Heart left ventricle (tissue), 13 donors: ENCODE measurements around the gene TDRD7.

Source experiments
- POLR2A ChIP-seq, 2 donors: fragments of 450-650 bp; IDR thresholded peaks; one replicate each; pipeline ENCODE4 v1.6.1; 2017; ENCODE audit warnings: antibody characterized with exemption in 2 of 2, mild to moderate bottlenecking in 2 of 2, moderate library complexity in 2 of 2
- TF ChIP-seq, protein P1 (sequence below), 12 donors: fragments of 200-600 bp; sonication (generic) in 4 of 12; IDR thresholded peaks; one replicate each; pipeline versions ENCODE4 v1.5.0 to v1.8.0; 2018 to 2022; ENCODE audit warnings: antibody characterized with exemption in 12 of 12, mild to moderate bottlenecking in 5 of 12
- donor health status: ischemic (EF 13 %, LVEDD 7.1; RV severe dilation, severe dysfunction).
- donor health status: DM: no; HTN: yes; CAD: no.
- donor health status: DM: no; HTN: no; CAD: no.
- donor health status: ischemic (EF 25% LVEDD 6.9; RV normal size, moderate dysfunction).
- donor health status: ischemic (EF 25% LVEDD 5.7; RV mildly dilated, moderate dysfunction).
- donor health status: ischemic (EF 35%, LVEDD 5.7; RV mildly dilated, moderate dysfunction).
- donor health status: nonischemic (EF 11% LVEDD 7.7; RV severe dilation, severe dysfunction).
- donor health status: DM: yes; HTN: yes; CAD: no.
- donor health status: PGD.
- donor health status: ischemic (EF 29% LVEDD 5.4; RV normal size, mild dysfunction).
- donor health status: nonischemic (EF 23%, LVEDD 6.1; RV moderate dilation, normal function).

DNA sequence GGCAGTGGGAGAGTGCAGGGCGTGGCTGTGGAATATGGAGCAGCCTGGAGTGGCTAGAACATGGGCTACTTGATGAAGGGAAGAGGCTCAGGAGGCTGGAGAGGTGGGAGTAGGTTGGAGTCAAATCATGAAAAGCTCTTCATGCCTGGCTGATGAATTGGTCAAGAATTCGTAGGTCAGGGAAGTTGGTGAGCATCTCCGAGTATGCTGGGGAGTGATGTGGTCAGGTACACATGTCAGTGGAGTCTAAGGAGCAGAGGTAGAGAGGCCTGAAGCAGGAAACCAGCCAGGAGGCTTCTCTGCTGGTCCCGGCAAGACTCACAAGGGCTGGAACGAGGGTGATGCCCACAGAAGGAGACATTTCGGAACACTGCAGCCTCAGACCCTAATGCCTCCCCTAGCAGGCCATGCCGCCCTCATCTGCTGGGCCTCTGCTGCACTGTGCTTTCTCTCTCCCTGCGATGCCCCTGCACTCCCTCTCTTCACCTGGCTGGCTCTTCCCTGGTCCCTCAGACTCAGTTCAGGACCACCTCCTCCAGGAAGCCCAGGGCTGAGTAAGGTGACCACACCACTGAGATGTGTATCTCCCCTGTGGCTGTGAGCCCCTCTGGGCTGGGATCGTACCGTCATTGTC lies 123.2 kb downstream of the TDRD7 start:
- TF ChIP-seq, protein P1, sequence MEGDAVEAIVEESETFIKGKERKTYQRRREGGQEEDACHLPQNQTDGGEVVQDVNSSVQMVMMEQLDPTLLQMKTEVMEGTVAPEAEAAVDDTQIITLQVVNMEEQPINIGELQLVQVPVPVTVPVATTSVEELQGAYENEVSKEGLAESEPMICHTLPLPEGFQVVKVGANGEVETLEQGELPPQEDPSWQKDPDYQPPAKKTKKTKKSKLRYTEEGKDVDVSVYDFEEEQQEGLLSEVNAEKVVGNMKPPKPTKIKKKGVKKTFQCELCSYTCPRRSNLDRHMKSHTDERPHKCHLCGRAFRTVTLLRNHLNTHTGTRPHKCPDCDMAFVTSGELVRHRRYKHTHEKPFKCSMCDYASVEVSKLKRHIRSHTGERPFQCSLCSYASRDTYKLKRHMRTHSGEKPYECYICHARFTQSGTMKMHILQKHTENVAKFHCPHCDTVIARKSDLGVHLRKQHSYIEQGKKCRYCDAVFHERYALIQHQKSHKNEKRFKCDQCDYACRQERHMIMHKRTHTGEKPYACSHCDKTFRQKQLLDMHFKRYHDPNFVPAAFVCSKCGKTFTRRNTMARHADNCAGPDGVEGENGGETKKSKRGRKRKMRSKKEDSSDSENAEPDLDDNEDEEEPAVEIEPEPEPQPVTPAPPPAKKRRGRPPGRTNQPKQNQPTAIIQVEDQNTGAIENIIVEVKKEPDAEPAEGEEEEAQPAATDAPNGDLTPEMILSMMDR (IDR thresholded peaks at IDR 0.05): no peak
- TF ChIP-seq POLR2A (IDR thresholded peaks at IDR 0.05): no peak
